HFF-Myc (cell line): ENCODE measurements around the gene MAP7.

Source experiments
- DNase-seq: peaks from one replicate; pipeline ENCODE4 v3.0.0-alpha.2; 2011; ENCODE audit warnings: low read depth; ENCODE audit errors: extremely low read depth
- H3K4me3 ChIP-seq: replicated peaks from 2 replicates; pipeline ENCODE4 v1.5.1; 2011; ENCODE audit warnings: low read depth, mild to moderate bottlenecking, control low read depth, low read length
- TF ChIP-seq, protein P1 (sequence below): IDR thresholded peaks from 2 replicates; pipeline ENCODE4 v1.5.1; 2012; ENCODE audit warnings: mild to moderate bottlenecking, low read depth, low read length, control low read depth; ENCODE audit errors: missing control alignments

The MAP7 gene

DNA sequence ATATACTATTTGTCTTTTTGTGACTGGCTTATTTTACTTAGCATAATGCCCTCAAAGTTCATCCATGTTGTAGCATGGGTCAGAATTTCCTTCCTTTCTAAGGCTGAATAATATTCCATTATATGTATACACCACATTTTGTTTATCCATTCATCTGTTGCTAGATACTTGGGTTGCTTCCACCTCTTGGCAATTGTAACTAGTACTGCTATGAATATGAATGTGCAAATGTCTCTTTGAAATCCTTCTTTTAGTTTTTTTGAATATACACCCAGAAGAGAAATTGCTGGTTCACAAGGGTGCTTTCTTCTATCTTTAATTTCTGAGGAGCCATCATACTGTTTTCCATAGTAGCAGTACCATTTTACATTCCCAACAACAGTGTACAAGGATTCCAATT is 21.3 kb upstream of the MAP7 start:
- H3K4me3 ChIP-seq: no peak overlapping the region
- TF ChIP-seq, protein P1, sequence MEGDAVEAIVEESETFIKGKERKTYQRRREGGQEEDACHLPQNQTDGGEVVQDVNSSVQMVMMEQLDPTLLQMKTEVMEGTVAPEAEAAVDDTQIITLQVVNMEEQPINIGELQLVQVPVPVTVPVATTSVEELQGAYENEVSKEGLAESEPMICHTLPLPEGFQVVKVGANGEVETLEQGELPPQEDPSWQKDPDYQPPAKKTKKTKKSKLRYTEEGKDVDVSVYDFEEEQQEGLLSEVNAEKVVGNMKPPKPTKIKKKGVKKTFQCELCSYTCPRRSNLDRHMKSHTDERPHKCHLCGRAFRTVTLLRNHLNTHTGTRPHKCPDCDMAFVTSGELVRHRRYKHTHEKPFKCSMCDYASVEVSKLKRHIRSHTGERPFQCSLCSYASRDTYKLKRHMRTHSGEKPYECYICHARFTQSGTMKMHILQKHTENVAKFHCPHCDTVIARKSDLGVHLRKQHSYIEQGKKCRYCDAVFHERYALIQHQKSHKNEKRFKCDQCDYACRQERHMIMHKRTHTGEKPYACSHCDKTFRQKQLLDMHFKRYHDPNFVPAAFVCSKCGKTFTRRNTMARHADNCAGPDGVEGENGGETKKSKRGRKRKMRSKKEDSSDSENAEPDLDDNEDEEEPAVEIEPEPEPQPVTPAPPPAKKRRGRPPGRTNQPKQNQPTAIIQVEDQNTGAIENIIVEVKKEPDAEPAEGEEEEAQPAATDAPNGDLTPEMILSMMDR: no peak
- DNase-seq: no peak

DNA sequence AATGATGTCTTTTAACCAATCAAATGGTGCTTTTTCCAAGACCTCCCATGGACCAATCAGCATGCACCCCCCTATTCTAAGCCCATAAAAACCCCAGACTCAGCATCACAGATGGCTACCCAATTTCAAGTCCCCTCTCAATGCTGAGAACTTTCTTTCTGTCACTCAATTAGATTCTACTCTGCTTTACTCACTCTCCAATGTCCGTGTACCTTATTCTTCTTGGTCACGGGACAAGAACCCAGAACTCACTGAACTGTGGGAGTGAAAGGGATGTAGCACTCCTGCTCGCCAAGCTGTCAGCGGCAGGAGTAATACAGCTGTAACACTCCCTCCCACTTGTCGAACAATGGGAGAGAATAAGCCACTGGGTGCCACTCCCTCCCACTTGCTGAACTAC is 20.8 kb upstream of the MAP7 start:
- no peak for DNase-seq
- TF ChIP-seq, protein P1: no peak
- H3K4me3 ChIP-seq: no peak overlapping the region

DNA sequence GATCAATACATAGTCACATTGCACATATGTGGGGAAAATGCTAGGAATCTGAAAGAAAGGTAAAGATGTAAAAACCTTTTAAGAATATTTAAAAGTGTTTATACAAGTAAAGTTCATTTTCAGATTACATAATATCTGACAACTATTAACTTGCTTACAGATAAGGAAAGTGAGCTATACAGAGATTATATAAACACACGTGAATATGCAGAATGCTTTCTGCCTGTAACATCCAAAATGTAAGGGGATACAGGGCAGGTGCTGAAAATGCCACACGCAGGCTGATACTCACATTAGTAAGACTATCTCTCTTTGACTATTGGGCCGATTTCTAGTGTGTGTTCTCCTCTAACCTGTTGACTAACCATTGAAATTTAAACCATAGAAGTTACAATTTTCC is 17.9 kb upstream of the MAP7 start:
- DNase-seq: no peak
- TF ChIP-seq, protein P1: no peak
- H3K4me3 ChIP-seq: no peak overlapping the region

DNA sequence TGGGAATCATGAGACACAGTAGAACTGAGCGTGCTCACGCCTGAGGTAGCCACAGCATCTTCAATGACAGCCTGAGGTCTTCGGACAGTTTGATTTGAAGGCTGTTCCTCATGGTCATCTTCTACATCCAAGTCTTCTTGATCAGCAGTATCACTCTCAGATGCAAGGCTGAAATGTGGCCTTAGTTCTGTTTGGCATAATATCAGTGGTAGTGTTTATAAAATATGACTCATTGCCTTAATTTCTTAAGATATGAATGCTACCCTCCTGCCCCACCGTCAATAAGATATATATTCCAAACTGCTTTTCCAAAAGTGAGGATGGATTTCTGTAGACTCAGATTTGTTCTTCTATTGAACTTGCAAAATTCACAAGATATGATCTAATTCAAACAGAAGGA is 17.5 kb upstream of the MAP7 start:
- TF ChIP-seq, protein P1: no peak
- H3K4me3 ChIP-seq: no peak overlapping the region

DNA sequence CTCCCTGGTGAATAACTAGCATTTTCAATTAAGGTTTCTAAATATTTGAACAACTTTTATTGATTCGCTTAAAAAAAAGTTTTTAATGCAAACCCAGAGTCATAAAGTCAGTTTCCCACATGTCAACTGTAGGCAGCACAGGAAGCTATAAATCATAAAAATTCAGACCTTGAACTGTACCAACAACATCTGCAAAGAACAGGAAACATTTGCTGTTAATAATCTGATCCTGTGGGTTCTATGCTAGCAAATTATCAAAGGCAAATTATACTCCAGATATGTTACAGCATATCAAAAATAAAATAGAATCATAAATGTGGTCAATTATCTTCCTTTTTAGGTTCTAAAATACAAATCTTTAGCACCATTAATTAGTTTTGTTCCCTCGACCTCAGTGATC is 16.6 kb upstream of the MAP7 start:
- no peak overlapping the region for H3K4me3 ChIP-seq
- TF ChIP-seq, protein P1: no peak
- no peak for DNase-seq

More for the DNA sequence above, 17.5 kb upstream of the MAP7 start:
- DNase-seq: no peak

DNA sequence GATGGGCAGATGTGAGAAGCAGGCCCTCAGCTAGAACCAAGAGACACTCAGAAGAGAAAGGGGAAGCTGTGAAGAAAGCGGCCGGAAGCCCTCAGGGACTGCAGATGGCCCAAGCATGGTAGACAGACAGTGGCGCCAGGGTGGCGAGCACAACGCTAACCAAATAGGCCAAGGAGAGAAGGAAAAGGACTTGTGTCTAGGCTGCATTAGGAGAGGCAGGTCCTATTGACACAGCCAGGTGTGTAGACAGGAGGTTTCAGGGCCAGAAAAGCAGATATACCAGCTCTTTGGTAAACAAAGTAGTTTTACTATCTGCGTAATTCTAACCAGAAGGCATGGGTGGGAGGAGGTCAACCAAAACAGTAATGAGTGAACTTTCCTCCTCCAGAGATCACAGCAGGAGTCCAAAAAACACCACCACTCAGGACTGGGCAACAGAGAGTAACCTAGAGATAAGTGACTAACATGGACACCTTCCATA is 15.8 kb upstream of the MAP7 start:
- H3K4me3 ChIP-seq: no peak overlapping the region
- TF ChIP-seq, protein P1: no peak
- no peak for DNase-seq

DNA sequence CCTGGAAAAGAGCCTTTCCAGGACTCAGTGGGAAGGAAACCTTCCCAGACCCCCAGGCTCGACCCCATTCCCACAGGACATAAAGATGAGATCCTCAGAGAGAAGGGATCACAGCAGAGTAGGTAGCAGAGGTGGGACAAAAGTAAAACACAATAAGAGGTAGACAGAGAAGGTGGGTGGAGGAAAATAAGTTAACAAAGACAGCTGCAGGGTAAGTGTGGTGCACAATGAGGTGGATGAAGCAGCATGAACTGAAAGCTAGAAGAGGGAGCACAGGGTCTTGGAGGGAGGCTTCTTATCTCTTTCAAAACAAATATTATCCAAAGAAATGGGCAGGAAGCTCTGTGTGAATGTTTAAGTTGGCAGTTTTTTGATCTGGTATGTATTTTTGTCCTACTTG is 14.0 kb upstream of the MAP7 start:
- H3K4me3 ChIP-seq: no peak overlapping the region
- TF ChIP-seq, protein P1: no peak
- DNase-seq: no peak
